A549 (cell line): ENCODE measurements around the gene PIAS3.

Source experiments
- BHLHE40 ChIP-seq: IDR thresholded peaks from 2 replicates; pipeline ENCODE4 v1.6.1; 2012; ENCODE audit warnings: low read depth, low read length, inconsistent platforms
- CBX2 ChIP-seq: fragments of 200-600 bp; sonication (generic); IDR thresholded peaks from 2 replicates; pipeline ENCODE4 v1.6.1; 2016; ENCODE audit warnings: low read depth, mild to moderate bottlenecking, borderline replicate concordance
- CEBPB ChIP-seq, 2 experiments: fragments of >200 bp in 1 of 2; sonication (Bioruptor Twin) in 1 of 2; formaldehyde crosslinking in 1 of 2; IDR thresholded peaks; 2 replicates each; pipeline ENCODE4 v1.6.1; 2012 to 2016
- EP300 ChIP-seq, 2 experiments: fragments of >200 bp; sonication (Bioruptor Twin); formaldehyde crosslinking; IDR thresholded peaks; 2 replicates in 1 of 2; 3 replicates in 1 of 2; pipeline ENCODE4 v1.6.1; 2016 to 2017
- JUN ChIP-seq, 2 experiments: fragments of >200 bp; sonication (Bioruptor Twin); formaldehyde crosslinking; IDR thresholded peaks; 2 replicates in 1 of 2; 3 replicates in 1 of 2; pipeline ENCODE4 v1.6.1; 2016 to 2017
- JUNB ChIP-seq: fragments of >200 bp; sonication (Bioruptor Twin); formaldehyde crosslinking; IDR thresholded peaks from 2 replicates; pipeline ENCODE4 v1.6.1; 2016
- POLR2A ChIP-seq: IDR thresholded peaks from 2 replicates; pipeline ENCODE4 v1.6.1; 2012; ENCODE audit warnings: mild to moderate bottlenecking, low read length
- RAD21 ChIP-seq, 2 experiments: fragments of >200 bp in 1 of 2; sonication (Bioruptor Twin) in 1 of 2; formaldehyde crosslinking in 1 of 2; IDR thresholded peaks in 1 of 2; conservative IDR thresholded peaks in 1 of 2; 2 replicates in 1 of 2; 3 replicates in 1 of 2; pipeline ENCODE4 v1.6.1; 2012 to 2018; ENCODE audit warnings: inconsistent platforms in 1 of 2
- ZSCAN20 ChIP-seq: fragments of 250-450 bp; sonication (Bioruptor Pico); IDR thresholded peaks from 2 replicates; pipeline ENCODE4 v1.8.0; 2022; ENCODE audit warnings: mild to moderate bottlenecking, moderate library complexity
- TF ChIP-seq, protein P1 (sequence below): fragments of >200 bp; sonication (Bioruptor Twin); formaldehyde crosslinking; IDR thresholded peaks from 3 replicates; pipeline ENCODE4 v1.6.1; 2016
- TF ChIP-seq, protein P2 (sequence below): fragments of >200 bp; sonication (Bioruptor Twin); formaldehyde crosslinking; IDR thresholded peaks from 3 replicates; pipeline ENCODE4 v1.5.1; 2016
- TF ChIP-seq, protein P3 (sequence below): fragments of 200-600 bp; sonication (generic); IDR thresholded peaks from 2 replicates; pipeline ENCODE4 v1.6.1; 2016; ENCODE audit warnings: antibody characterized with exemption, mild to moderate bottlenecking, moderate library complexity
- TF ChIP-seq, protein P4 (sequence below): fragments of 150-350 bp; IDR thresholded peaks from 2 replicates; pipeline ENCODE4 v1.6.1; 2014; ENCODE audit warnings: low read depth, mild to moderate bottlenecking, low read length

DNA sequence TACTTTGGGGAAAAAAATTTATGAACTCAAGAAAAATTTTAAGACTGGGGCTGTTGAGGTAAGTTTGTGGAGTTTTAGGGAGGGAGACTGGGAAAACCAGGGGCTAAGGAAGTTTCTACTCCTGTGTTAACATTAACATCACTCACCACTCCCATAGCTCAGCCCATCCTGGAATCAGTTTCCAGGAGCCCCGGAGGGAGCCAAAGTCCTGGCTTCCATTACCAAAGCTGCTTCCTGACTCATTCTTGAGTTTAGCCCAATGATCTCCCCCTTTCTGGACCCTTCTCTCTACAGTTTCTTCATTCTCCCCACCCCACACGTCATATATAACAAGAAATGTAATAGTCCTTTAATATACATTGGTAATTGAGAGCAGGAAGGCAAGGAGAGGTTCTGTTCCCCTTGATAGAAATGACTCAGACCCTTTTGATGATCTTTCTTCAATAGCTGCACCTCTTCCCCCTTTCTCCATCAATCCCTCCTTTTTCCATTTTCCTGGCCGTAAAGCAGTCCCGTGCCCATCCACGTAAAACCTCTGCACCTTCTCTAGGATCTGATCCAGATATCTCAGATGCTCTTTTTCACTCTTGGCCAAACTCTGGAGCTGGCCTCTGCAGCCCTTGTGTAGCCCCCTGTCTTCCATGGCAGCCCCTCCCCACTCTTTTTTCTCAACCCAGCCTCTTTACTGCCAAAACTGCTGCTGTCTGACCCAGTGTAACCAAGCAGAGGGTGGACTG lies 4.6 kb upstream of the PIAS3 start:
- no peak for TF ChIP-seq JUNB
- TF ChIP-seq, protein P1, sequence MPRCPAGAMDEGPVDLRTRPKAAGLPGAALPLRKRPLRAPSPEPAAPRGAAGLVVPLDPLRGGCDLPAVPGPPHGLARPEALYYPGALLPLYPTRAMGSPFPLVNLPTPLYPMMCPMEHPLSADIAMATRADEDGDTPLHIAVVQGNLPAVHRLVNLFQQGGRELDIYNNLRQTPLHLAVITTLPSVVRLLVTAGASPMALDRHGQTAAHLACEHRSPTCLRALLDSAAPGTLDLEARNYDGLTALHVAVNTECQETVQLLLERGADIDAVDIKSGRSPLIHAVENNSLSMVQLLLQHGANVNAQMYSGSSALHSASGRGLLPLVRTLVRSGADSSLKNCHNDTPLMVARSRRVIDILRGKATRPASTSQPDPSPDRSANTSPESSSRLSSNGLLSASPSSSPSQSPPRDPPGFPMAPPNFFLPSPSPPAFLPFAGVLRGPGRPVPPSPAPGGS: no peak
- TF ChIP-seq, protein P2, sequence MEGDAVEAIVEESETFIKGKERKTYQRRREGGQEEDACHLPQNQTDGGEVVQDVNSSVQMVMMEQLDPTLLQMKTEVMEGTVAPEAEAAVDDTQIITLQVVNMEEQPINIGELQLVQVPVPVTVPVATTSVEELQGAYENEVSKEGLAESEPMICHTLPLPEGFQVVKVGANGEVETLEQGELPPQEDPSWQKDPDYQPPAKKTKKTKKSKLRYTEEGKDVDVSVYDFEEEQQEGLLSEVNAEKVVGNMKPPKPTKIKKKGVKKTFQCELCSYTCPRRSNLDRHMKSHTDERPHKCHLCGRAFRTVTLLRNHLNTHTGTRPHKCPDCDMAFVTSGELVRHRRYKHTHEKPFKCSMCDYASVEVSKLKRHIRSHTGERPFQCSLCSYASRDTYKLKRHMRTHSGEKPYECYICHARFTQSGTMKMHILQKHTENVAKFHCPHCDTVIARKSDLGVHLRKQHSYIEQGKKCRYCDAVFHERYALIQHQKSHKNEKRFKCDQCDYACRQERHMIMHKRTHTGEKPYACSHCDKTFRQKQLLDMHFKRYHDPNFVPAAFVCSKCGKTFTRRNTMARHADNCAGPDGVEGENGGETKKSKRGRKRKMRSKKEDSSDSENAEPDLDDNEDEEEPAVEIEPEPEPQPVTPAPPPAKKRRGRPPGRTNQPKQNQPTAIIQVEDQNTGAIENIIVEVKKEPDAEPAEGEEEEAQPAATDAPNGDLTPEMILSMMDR: no peak
- TF ChIP-seq POLR2A: no peak
- no peak for TF ChIP-seq CBX2
- no peak for TF ChIP-seq EP300 (IDR thresholded peaks at IDR 0.05)
- TF ChIP-seq JUN (IDR thresholded peaks at IDR 0.05): no peak
- TF ChIP-seq, protein P3, sequence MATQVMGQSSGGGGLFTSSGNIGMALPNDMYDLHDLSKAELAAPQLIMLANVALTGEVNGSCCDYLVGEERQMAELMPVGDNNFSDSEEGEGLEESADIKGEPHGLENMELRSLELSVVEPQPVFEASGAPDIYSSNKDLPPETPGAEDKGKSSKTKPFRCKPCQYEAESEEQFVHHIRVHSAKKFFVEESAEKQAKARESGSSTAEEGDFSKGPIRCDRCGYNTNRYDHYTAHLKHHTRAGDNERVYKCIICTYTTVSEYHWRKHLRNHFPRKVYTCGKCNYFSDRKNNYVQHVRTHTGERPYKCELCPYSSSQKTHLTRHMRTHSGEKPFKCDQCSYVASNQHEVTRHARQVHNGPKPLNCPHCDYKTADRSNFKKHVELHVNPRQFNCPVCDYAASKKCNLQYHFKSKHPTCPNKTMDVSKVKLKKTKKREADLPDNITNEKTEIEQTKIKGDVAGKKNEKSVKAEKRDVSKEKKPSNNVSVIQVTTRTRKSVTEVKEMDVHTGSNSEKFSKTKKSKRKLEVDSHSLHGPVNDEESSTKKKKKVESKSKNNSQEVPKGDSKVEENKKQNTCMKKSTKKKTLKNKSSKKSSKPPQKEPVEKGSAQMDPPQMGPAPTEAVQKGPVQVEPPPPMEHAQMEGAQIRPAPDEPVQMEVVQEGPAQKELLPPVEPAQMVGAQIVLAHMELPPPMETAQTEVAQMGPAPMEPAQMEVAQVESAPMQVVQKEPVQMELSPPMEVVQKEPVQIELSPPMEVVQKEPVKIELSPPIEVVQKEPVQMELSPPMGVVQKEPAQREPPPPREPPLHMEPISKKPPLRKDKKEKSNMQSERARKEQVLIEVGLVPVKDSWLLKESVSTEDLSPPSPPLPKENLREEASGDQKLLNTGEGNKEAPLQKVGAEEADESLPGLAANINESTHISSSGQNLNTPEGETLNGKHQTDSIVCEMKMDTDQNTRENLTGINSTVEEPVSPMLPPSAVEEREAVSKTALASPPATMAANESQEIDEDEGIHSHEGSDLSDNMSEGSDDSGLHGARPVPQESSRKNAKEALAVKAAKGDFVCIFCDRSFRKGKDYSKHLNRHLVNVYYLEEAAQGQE: no peak
- TF ChIP-seq RAD21 (conservative IDR thresholded peaks at IDR 0.05 in 1 of 2, IDR thresholded peaks at IDR 0.05 in 1 of 2): no peak
- no peak for TF ChIP-seq BHLHE40
- no peak for TF ChIP-seq CEBPB (IDR thresholded peaks at IDR 0.05)
- no peak for TF ChIP-seq ZSCAN20
- TF ChIP-seq, protein P4, sequence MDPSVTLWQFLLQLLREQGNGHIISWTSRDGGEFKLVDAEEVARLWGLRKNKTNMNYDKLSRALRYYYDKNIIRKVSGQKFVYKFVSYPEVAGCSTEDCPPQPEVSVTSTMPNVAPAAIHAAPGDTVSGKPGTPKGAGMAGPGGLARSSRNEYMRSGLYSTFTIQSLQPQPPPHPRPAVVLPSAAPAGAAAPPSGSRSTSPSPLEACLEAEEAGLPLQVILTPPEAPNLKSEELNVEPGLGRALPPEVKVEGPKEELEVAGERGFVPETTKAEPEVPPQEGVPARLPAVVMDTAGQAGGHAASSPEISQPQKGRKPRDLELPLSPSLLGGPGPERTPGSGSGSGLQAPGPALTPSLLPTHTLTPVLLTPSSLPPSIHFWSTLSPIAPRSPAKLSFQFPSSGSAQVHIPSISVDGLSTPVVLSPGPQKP: no peak
